Heart left ventricle (tissue), 16 donors: ENCODE data around the gene GPC2. TPM values are rescaled to one million over a fixed set of nuclear protein-coding genes. Genes with fewer than 3 reads are reported as not detected.
"Not testable (repeated sequence)": the region's sequence is repeated elsewhere in the genome, so short reads cannot be mapped to it uniquely, and the experiment has no call there.

ENCODE experiments used
- ATAC-seq, 4 donors: fragments of 200-7000 bp; cut with Tn5 transposase; one replicate each; pipeline ENCODE4 v1.9.1; 2020 to 2022; ENCODE audit warnings: moderate library complexity in 4 of 4, mild to moderate bottlenecking in 3 of 4, moderate number of reproducible peaks in 1 of 4
- DNase-seq, 5 donors: peaks; one replicate each; pipeline ENCODE4 v3.0.0-alpha.2; 2020
- H3K27ac ChIP-seq, 12 donors: fragments of 200-600 bp; sonication (generic) in 4 of 12; one replicate each; pipeline versions ENCODE4 v1.5.0 to v1.8.0; 2016 to 2022; ENCODE audit warnings: mild to moderate bottlenecking in 2 of 12
- H3K27me3 ChIP-seq, 9 donors: fragments of 200-600 bp; sonication (generic) in 2 of 9; one replicate each; pipeline versions ENCODE4 v1.5.1 to v1.8.0; 2016 to 2022; ENCODE audit warnings: mild to moderate bottlenecking in 3 of 9
- H3K36me3 ChIP-seq, 9 donors: fragments of 200-600 bp; sonication (generic) in 2 of 9; one replicate each; pipeline versions ENCODE4 v1.5.0 to v1.8.0; 2018 to 2022; ENCODE audit warnings: mild to moderate bottlenecking in 2 of 9
- H3K4me1 ChIP-seq, 12 donors: fragments of 200-600 bp; sonication (generic) in 4 of 12; one replicate each; pipeline versions ENCODE4 v1.5.0 to v1.8.0; 2016 to 2022; ENCODE audit warnings: mild to moderate bottlenecking in 3 of 12
- H3K4me3 ChIP-seq, 12 donors: fragments of 200-600 bp; sonication (generic) in 4 of 12; one replicate each; pipeline versions ENCODE4 v1.5.0 to v1.8.0; 2017 to 2022; ENCODE audit warnings: mild to moderate bottlenecking in 9 of 12, moderate library complexity in 4 of 12
- H3K9me3 ChIP-seq, 12 donors: fragments of 200-600 bp; sonication (generic) in 4 of 12; one replicate each; pipeline versions ENCODE4 v1.5.0 to v1.8.0; 2016 to 2022; ENCODE audit warnings: mild to moderate bottlenecking in 1 of 12
- CTCF ChIP-seq, 12 donors: fragments of 200-600 bp; sonication (generic) in 4 of 12; IDR thresholded peaks; one replicate each; pipeline versions ENCODE4 v1.5.0 to v1.8.0; 2018 to 2022; ENCODE audit warnings: antibody characterized with exemption in 12 of 12, mild to moderate bottlenecking in 5 of 12
- POLR2A ChIP-seq, 2 donors: fragments of 450-650 bp; IDR thresholded peaks; one replicate each; pipeline ENCODE4 v1.6.1; 2017; ENCODE audit warnings: antibody characterized with exemption in 2 of 2, mild to moderate bottlenecking in 2 of 2, moderate library complexity in 2 of 2
- WGBS, 4 donors: extraction: QIAGEN DNeasy Blood & Tissue Kit in 2 of 4; methylation state at CpG; one replicate each; pipeline versions ENCODE4 v1.1.5 to v1.1.7; 2013 to 2018; 5-methylcytosine and 5-hydroxymethylcytosine counted together
- intact Hi-C, 10 donors: fragments of 100-400 bp; cut with DNase I; formaldehyde crosslinking; loops; one replicate each; pipeline versions ENCODE4 v1.11.1 to v1.14.2; 2022
- polyA plus RNA-seq, 2 donors: library from polyadenylated mRNA; stranded (reverse); fragments of 200-250 nt; gene quantifications; one replicate each; pipeline ENCODE4 v1.2.3, GENCODE V29; 2013
- total RNA-seq, 9 donors: library from RNA; depleted of rRNA in 2 of 9; stranded (reverse); fragments of >200 nt in 2 of 9; fragmentation: NEBNext Ultra II Directional in 3 of 9; extraction: Animal tissue kit (Norgen Biotek cat#: 25700) in 3 of 9; gene quantifications; one replicate each; pipeline versions ENCODE4 v1.1.0 to v1.2.4, GENCODE V29; 2016 to 2023
- donor health status: ischemic (EF 13 %, LVEDD 7.1; RV severe dilation, severe dysfunction).
- donor health status: healthy with polysubstance abuse.
- donor health status: DM: no; HTN: yes; CAD: no.
- donor health status: DM: no; HTN: no; CAD: no.
- donor health status: ischemic (EF 25% LVEDD 6.9; RV normal size, moderate dysfunction).
- donor health status: ischemic (EF 25% LVEDD 5.7; RV mildly dilated, moderate dysfunction).
- donor health status: healthy.
- donor health status: DM: yes; HTN: yes; CAD: no.
- donor health status: ischemic (EF 35%, LVEDD 5.7; RV mildly dilated, moderate dysfunction).
- donor health status: nonischemic (EF 11% LVEDD 7.7; RV severe dilation, severe dysfunction).
- donor health status: DM: yes; HTN: yes; CAD: no.
- donor health status: PGD.
- donor health status: ischemic (EF 29% LVEDD 5.4; RV normal size, mild dysfunction).
- donor health status: nonischemic (EF 23%, LVEDD 6.1; RV moderate dilation, normal function).

The GPC2 gene
- total and polyA plus RNA-seq, 11 donors = 0.27 to 1.1 (median 0.50) TPM; not detected in 2

DNA sequence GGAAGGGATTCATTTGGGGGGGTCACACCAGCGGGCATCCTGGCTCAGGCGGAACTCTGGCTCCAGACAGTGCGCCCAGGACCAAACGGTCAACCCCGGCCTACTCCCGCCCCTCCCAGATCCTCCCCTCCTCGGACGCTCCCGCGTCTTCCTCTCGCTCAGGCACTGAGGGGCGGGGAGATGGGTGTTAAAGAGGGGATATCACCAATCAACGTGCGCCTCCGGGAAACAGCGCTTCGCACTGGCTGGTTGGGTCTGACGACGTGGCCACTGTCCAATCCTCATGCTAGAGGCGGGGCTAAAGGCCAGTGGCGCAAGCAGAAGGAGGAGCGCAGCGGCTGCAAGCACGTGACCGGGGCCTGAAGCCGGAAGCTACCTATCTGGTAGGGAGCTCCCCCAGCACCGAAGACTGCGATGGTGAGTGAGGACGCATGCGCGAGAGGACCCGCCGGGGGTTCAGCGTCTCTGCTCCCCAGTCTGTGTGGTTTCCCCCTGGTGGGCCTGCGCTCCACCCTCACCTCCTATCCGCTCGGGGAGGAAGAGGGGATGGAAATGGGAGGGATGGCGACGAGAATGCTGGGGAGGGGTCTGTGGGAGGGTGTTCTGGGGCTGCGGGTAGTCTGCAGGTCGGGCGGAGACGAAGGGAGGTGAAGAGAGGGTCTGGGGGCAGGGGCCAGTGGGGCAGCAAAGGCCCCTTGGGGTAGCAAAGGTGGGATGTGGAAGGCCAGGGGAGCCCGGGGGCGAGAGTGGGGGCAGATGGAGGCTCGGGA, 28.4 kb downstream of the GPC2 start, which contains the start of gene LAMTOR4:
Gene LAMTOR4, plus strand, starts transcription at position 360 of the 770 bp plus-strand sequence. Its CDS starts 55 bp downstream, at position 415.
- ATAC-seq (peak; percentile 99 to 100 (median 100)), DNase-seq (peak; percentile 99 to 100 (median 99))
- H3K4me1 ChIP-seq = peaks cover 0 to 50% (median 12%) of the 10 kb centered on the region in 12 donors
- intact Hi-C loops = loop anchor here in 1 of 10 donors (10.0 kb wide), 1 partner anchor 196 kb away; no protein-coding TSS in a partner anchor
- no peaks in the 10 kb centered on the region for H3K9me3 ChIP-seq
- H3K27ac ChIP-seq = peak within 1 kb of the TSS; percentile 67 to 89 (median 84)
- H3K4me3 ChIP-seq = peak within 1 kb of the TSS; percentile 61 to 97 (median 81)
- TF ChIP-seq CTCF (IDR thresholded peaks at IDR 0.05) (no peak), POLR2A (IDR thresholded peaks at IDR 0.05) (peak in 1 of 2 donors; percentile 94)
- 0 to 2% (median 1%) methylated on average over 18 to 46 of the region's 46 CpGs for WGBS, 4 donors
- H3K27me3 ChIP-seq = no peaks in the 10 kb centered on the region
- peaks cover 0 to 30% (median 8%) of the 10 kb centered on the region in 9 donors for H3K36me3 ChIP-seq

GRCh38 chr7:100148225-100148558, 29.0 kb downstream of the GPC2 start:
- Histone ChIP-seq H3K4me1 (peaks cover 0 to 46% (median 12%) of the 10 kb centered on the region in 12 donors), H3K9me3 (no peaks in the 10 kb centered on the region), H3K36me3 (peaks cover 0 to 25% (median 3%) of the 10 kb centered on the region in 9 donors), H3K27me3 (no peaks in the 10 kb centered on the region), H3K27ac (peak overlapping the region in 11 of 12 donors; percentile 26 to 89 (median 83)), H3K4me3 (peak overlapping the region; percentile 16 to 97 (median 76))
- 16 to 28% (median 20%) methylated on average over 14 of the region's 14 CpGs for WGBS, 4 donors
- DNase-seq = no peak
- ATAC-seq = peak in 1 of 4 donors; percentile 1
- intact Hi-C loops = loop anchor here in 1 of 10 donors (10.0 kb wide), 1 partner anchor 197 kb away; no protein-coding TSS in a partner anchor
- no peak for TF ChIP-seq CTCF (IDR thresholded peaks at IDR 0.05)
- TF ChIP-seq POLR2A (IDR thresholded peaks at IDR 0.05) = no peak

DNA sequence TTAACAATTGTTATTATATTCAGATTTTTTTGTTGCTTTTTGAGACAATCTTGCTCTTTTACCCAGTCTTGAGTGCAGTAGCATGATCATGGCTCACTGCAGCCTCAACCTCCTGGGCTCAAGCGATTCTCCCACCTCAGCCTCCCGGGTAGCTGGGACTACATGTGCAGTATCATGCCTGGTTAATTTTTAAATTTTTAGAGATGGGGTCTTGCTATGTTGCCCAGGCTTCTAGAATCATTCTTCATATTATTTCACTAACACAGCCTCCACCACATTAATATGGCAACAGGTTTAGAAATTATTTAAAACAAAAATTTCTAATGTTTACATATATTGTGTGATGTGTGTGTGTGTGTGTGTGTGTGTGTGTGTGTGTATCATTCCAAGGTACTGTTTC, 29.9 kb downstream of the GPC2 start:
- H3K4me3 ChIP-seq = no peak overlapping the region
- H3K27ac ChIP-seq = no peak overlapping the region
- H3K4me1 ChIP-seq = peaks cover 0 to 36% (median 12%) of the 10 kb centered on the region in 12 donors
- ATAC-seq (no peak), DNase-seq (no peak)
- H3K9me3 ChIP-seq = no peaks in the 10 kb centered on the region
- WGBS, 4 donors = 94 to 99% (median 97%) methylated on average over 2 of the region's 2 CpGs
- H3K27me3 ChIP-seq = no peaks in the 10 kb centered on the region
- TF ChIP-seq POLR2A (IDR thresholded peaks at IDR 0.05) (no peak), CTCF (IDR thresholded peaks at IDR 0.05) (no peak)
- H3K36me3 ChIP-seq = peaks cover 0 to 18% (median 0%) of the 10 kb centered on the region in 9 donors
- intact Hi-C loops = loop anchor here in 1 of 10 donors (10.0 kb wide), 1 partner anchor 198 kb away; no protein-coding TSS in a partner anchor

DNA sequence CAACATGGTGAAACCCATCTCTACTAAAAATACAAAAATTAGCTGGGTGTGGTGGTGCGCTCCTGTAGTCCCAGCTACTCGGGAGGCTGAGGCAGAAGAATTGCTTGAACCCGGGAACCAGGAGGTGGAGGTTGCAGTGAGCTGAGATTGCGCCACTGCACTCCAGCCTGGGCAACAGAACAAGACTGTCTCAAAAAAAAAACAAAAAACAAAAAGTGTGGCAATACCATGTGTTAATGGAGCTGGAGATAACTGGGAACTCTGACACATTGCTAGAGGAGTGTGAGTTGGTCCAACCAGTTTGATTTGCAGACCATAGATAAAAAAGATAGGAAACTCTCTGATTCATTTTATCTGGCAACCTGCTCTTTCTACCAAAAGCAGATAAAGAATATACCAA, 30.8 kb downstream of the GPC2 start:
- H3K4me1 ChIP-seq = peaks cover 0 to 27% (median 12%) of the 10 kb centered on the region in 12 donors
- not testable (repeated sequence) for H3K27me3 ChIP-seq, H3K27ac ChIP-seq, H3K9me3 ChIP-seq, ATAC-seq, H3K4me3 ChIP-seq, H3K36me3 ChIP-seq, DNase-seq
- intact Hi-C loops = loop anchor here in 1 of 10 donors (10.0 kb wide), 1 partner anchor 198 kb away; no protein-coding TSS in a partner anchor
- WGBS, 4 donors = 77 to 95% (median 92%) methylated on average over 4 of the region's 4 CpGs
